Measurements from ENCODE around the gene SLC7A10.
"Not testable (repeated sequence)": the region's sequence is repeated elsewhere in the genome, so short reads cannot be mapped to it uniquely, and the experiment has no call there.

The SLC7A10 gene

GRCh38 chr19:33204136-33204973, 21.3 kb downstream of the SLC7A10 start:
- in situ Hi-C loops (cut with HindIII; ENCODE audit: low sequenced_read_pairs) = no loop called here

GRCh38 chr19:33203529-33203928, 22.1 kb downstream of the SLC7A10 start:
- in situ Hi-C loops (cut with HindIII; ENCODE audit: low sequenced_read_pairs) = no loop called here

- in situ Hi-C loops (cut with HindIII; ENCODE audit: low sequenced_read_pairs) = no loop called here
Observed at GRCh38 chr19:33202546-33203507, 22.8 kb downstream of the SLC7A10 start.

- in situ Hi-C loops (cut with HindIII; ENCODE audit: low sequenced_read_pairs) = no loop called here
Observed at GRCh38 chr19:33201886-33202545, 23.6 kb downstream of the SLC7A10 start.

GRCh38 chr19:33201473-33201872, 24.2 kb downstream of the SLC7A10 start:
- in situ Hi-C loops (cut with HindIII; ENCODE audit: low sequenced_read_pairs) = no loop called here

GRCh38 chr19:33199441-33200265, 26.0 kb downstream of the SLC7A10 start:
- in situ Hi-C loops (cut with HindIII; ENCODE audit: low sequenced_read_pairs) = no loop called here

GRCh38 chr19:33198169-33198568, 27.5 kb downstream of the SLC7A10 start:
- in situ Hi-C loops (cut with HindIII; ENCODE audit: low sequenced_read_pairs) = no loop called here

GRCh38 chr19:33197591-33198000, 28.1 kb downstream of the SLC7A10 start:
- in situ Hi-C loops (cut with HindIII; ENCODE audit: low sequenced_read_pairs) = no loop called here

GRCh38 chr19:33196446-33197193, 29.0 kb downstream of the SLC7A10 start:
- in situ Hi-C loops (cut with HindIII; ENCODE audit: low sequenced_read_pairs) = no loop called here

- in situ Hi-C loops (cut with HindIII; ENCODE audit: low sequenced_read_pairs) = no loop called here
Observed at GRCh38 chr19:33195645-33196347, 29.9 kb downstream of the SLC7A10 start.

GRCh38 chr19:33194886-33195644, 30.6 kb downstream of the SLC7A10 start:
- in situ Hi-C loops (cut with HindIII; ENCODE audit: low sequenced_read_pairs) = no loop called here

- in situ Hi-C loops (cut with HindIII; ENCODE audit: low sequenced_read_pairs) = no loop called here
Observed at GRCh38 chr19:33194532-33194885, 31.1 kb downstream of the SLC7A10 start.

GRCh38 chr19:33193865-33194362, 31.7 kb downstream of the SLC7A10 start, which contains the start of gene LRP3:
TSS of gene LRP3 (plus strand) at chr19:33194330. CDS start at chr19:33194786, 456 bp downstream.
- in situ Hi-C loops (cut with HindIII; ENCODE audit: low sequenced_read_pairs) = no loop called here

- in situ Hi-C loops (cut with HindIII; ENCODE audit: low sequenced_read_pairs) = no loop called here
Observed at GRCh38 chr19:33193269-33193864, 32.3 kb downstream of the SLC7A10 start.

GRCh38 chr19:33192010-33192409, 33.6 kb downstream of the SLC7A10 start:
- in situ Hi-C loops (cut with HindIII; ENCODE audit: low sequenced_read_pairs) = no loop called here

GRCh38 chr19:33191501-33191900, 34.1 kb downstream of the SLC7A10 start:
- in situ Hi-C loops (cut with HindIII; ENCODE audit: low sequenced_read_pairs) = no loop called here

- in situ Hi-C loops (cut with HindIII; ENCODE audit: low sequenced_read_pairs) = not testable (repeated sequence)
Observed at GRCh38 chr19:33191092-33191491, 34.6 kb downstream of the SLC7A10 start.

GRCh38 chr19:33189453-33189852, 36.2 kb downstream of the SLC7A10 start:
- in situ Hi-C loops (cut with HindIII; ENCODE audit: low sequenced_read_pairs) = no loop called here
